ENCODE data around the gene PLCB4.

- TF ChIP-seq CTCF (conservative IDR thresholded peaks at IDR 0.05; ENCODE audit: low read length) (no peak), EZH2phosphoT487 (IDR thresholded peaks at IDR 0.05; ENCODE audit: borderline replicate concordance, low read depth, low read length) (no peak)
Measured at GRCh38 chr20:9306521-9306920, 237.6 kb downstream of the PLCB4 start.

All from OCI-LY7 (cell line).